Putamen (tissue), 1 donor: ENCODE results near the gene SPRY4.
"Not testable (repeated sequence)": the region's sequence is repeated elsewhere in the genome, so short reads cannot be mapped to it uniquely, and the experiment has no call there.

Source experiments
- DNase-seq: peaks from one replicate; pipeline ENCODE4 v3.0.0-alpha.2; 2016; ENCODE audit warnings: low spot score

SPRY4 gene

DNA sequence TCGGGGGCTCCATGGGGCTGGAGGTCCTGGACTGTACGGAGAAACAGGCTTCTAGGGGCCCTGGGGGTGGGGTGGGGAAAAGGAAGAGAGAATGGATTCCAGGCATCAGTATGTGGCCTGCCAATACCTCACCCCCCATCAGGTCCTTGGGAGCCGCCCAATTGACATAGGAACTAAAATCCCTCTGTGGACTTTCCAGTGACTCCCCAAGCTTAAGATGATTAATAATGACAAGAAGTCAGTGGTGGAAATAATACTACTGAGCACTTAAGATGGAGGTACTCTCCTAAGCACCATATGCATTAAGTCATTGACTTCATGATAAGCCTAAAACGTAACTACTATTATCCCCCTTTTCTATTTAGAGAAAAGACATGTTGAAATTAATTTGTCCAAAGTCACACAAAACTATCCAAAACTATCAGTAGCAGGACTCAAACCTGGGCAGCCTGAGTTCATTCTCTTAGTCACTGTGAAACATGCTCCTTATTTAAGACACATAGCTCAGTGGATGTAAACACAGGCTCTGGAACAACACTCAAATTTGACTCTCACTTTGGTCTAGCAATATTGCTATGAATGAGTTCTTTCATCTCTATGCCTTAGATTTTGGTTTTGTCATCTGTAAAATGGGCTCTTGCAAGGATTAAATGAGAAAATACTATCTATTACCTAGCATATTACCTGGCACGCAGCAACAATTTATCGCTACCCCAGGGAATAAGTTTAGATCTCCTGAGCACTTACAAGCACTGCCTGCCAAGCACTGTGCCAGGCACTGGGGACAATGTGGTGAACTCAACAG lies 9.5 kb downstream of the SPRY4 start:
- no peak for DNase-seq

DNA sequence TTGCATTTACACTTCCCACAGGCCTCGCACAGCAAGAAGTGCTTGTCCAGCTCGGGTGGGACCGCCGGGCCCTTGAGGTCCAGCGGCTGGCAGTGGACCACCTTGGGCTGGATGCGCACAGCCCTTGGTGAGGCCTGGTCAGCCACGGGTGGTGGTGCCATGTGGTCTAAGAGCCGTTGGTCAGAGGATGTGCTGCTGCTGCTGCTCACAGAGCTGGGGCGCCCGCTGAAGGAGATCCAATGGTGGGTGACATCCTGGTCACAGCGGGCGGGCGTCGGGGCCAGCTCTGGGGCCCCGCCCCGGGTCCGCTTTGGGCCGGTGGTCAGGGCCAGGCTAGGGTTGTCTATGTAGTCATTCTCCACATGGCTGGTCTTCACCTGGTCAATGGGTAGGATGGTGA lies 10.2 kb downstream of the SPRY4 start:
- no peak for DNase-seq

DNA sequence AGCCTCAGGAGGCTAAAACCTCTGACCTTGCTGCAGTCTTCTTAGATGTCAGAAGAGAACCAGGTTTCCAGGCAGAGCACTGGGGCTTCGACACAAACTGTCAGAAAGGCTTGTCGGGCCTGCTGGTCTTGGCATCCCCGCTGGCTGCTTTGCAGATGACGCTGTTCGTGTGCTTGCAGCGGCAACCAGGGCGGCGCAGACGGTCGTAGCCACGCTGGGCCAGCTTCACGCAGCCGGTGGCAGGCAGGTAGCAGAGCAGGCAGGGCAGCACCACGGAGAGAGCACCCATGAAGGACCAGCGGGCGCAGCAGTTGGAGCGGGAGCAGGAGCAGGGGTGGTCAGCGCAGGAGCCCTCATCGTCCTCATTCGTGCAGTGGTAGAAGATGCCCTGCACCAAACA lies 10.7 kb downstream of the SPRY4 start:
- no peak for DNase-seq

DNA sequence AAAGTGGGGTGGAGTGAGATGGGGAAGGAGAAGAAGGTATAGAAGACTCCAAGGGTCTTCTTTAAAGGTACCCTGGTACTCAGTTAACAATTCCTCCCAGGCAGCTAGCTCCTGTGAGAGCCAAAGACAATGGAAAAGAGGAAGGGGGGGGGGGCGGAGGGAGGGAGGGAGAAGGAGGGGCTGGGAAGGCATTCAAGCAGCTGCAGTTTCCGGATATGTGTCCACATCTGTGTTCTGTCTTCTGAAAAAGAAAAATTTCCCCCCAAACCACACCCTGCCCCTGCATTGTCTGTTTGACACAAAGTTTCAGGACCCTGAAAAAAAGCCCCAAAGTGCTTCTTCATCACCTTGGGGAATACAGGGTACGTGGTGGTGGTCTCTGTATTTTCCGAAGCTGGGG lies 11.1 kb downstream of the SPRY4 start:
- DNase-seq: no peak

DNA sequence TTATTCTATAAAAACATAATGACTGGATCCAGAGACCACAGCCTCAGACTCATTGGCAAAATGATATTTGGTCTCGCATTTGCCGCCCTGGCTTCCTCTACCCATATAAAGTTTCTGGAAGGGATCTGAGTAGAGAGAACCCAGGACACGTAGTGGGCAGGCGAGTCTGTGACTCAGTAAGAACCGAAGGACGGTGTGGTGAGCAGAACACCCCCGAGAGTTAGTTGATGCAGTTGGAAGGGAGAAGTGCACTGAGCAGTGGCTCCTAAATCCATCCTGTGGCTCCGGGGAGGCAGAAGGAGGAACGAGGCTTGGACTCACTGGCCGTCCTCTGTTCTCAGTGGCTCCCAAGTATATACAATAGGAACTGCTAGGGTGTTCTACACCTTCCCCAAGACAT lies 11.5 kb downstream of the SPRY4 start:
- no peak for DNase-seq

DNA sequence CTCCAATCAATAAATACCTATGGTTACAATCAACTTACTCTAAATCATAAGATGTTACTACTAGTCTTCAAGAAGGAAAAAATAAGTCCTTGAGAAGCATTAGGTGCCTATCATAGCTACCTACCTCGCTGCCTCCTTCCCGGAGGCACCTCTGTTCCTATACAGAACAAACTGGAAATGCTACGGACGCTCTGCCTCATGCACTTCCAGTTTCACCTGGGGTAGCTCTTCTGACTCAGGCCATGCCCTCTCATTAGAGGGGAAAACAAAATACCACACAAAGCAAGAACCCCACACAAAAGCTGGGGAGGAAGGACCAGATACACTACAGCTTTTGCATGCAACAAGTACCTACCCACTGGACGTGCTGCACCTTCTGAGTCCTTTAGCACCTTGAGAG lies 12.4 kb downstream of the SPRY4 start:
- DNase-seq: no peak

DNA sequence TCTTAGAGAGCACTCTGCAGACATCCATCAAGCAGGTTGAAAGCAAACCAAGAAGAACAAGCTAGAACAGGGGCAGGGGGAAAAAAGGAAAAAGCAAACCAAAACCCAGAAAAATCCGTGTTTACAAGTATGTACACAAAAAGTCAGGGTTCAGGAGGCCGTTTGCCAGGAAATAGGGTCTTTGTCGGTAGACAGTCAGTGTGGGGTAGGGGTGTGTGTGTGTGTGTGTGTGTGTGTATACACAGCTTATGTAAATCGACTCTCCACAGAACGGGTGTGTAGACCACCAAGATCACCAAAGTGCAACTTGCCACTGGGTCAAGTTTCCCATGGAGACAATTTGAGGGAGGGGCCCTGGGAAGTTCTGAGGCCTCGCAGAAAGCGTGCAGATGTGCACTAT lies 13.1 kb downstream of the SPRY4 start:
- DNase-seq: no peak

DNA sequence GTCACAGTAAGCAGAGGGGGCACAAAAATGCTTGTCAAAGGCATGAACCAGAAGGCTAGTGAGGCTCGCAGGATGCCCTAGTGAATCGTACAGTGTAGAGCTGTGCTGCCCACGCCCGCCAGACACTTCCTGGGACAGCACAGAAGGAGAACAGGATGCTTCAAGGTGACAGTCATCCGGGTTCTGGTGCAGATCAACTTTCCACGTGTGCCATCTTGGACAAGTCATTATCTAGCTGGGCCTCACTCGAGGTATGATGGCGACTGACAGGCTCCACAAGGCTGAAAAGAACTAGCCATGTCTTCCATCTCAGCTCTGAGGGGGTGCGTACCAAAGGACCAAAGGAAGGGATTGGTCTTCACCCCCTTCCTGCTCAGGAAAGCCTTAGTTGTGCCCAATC lies 14.0 kb downstream of the SPRY4 start:
- DNase-seq: no peak

DNA sequence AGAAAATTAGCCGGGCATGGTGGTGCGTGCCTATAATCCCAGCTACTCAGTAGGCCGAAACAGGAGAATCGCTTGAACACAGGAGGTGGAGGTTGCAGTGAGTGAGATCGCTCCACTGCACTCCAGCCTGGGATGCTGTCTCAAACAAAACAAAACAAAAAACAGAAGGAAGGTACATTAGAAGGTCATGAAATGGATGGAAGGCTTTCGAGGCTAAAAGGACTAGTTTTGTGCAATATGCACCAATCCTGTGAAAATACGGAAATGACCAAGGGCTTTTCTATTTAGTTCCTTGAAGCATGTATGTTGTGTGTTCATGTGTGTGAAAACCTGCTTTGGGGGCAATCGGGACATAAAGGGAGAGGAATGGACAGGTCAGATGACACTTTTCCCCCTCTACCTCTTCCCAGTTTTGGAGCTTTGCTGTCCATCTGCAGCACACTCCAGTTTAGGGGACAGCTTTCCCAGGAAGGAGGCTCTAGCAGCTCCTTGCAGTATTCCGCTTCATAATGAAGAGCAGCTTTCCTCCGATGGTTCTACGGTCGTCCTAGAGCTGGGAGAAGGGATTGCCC lies 15.0 kb downstream of the SPRY4 start:
- DNase-seq: no peak

DNA sequence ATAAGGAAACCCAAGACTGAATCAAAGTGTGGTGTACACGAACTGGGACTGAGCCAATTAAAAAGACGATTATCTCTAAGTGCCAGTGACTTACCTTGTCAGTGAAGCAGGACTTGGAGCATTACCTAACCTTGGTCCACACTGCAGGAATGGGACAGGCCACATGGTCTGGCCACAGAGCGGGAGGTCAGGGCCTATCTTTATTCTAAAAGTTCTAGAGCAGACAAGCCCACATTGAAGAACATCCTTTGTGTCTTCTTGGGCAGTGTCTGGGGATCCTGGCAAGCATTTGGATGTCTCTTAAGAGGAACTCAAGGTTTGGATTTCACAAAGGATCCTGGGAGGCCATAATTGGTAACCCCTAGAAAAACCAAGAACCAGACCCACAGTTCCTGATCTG lies 16.5 kb downstream of the SPRY4 start:
- no peak for DNase-seq

DNA sequence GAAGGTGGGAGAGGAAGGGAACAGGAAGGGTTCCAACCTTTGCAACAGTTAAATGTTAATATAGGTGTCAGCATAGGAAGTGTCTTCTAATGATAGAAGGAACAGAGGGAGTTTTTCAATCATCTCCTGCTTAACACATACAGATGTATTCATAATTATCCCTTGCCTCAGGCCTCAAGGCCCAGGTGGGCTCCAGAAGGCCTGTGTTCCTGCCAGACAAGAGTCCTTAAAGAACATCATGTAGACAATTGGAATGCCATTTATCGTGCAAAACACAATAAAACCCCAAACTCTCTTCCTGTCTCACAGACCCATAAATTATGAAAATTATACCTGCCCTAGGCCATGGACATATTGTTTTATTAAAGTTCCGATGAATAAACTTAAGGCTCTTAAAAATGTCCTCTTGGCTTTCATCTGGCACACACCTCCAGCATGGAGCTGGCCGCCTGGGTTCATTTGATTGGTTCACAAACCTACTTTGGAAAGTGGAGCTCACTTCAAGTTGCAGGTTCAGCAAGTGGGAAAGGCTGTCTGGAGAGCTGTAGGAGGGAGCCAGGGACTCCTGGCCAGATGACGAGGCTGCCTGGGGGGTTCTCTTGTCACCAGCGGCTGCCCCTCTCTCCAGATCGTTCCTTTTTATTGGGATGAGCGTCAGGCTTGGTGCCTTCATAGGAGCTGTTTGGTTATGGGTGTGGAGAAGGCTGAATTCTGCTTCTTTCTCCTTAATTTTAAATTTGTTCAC lies 17.5 kb downstream of the SPRY4 start:
- DNase-seq: no peak

DNA sequence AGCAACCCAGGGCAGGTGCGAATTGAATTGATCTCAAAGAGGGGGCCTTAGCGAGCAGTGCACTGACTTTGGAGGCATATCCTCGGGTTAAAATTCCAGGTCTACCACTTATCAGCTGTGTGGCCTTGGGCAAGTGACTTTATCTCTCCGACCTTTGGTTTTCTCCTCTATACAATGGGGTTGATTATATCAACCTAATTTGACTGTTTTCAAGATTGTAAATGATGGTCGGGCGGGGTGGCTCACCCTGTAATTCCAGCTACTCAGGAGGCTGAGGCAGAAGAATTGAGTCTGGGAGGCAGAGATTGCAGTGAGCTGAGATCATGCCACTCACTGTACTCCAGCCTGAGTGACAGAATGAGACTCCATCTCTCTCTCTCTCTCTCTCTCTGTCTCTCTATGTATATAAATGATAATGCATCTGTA lies 18.7 kb downstream of the SPRY4 start:
- DNase-seq: no peak

DNA sequence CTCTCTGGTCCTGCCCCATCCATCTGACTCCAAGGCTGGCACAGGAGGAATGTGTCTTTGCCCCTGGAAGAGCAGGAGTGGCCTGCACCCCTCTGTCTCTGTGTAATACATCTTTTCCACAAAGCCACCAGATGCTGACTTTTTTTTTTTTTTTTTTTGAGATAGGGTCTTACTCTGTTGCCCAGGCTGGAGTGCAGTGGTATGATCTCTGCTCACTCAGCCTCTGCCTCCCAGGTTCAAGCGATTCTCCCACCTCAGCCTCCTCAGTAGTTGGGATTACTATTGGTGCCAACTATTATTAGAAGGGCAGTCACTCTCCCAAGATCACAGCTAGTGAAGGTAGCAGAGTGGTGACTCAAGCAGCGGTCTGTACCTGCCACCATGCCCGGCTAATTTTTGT lies 19.6 kb downstream of the SPRY4 start:
- DNase-seq: no peak

DNA sequence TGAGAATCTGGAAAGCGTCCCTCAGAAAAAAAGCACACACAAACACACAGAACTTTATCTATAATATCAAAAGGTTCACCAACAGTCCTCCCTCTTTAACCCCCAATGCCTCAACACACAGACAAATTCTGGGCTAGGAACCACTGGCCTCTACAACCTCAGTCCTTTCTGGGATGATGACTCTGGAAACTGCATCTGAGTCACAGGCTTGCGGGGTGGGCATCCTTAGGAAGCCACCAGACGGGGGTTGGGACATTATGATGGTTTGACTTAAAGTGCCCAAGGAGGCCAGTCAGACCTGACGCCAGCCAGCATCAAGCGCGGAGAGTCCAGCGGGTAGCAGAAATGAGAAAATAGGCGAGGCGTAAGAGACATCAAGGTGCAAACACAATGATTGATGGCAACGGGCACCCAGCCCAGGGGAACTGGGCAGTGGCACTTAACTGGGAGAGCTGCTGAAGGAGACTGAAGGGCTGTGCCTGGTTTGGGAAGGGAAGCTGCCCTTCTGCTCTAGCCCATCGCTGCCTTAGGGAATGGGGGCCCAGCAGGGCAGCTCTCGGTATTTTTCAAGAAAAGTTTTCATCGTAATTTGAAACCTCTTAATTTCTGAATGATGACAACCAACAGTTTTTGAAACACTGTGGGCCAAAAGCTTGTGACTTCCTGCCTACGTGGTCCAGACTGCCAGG lies 20.7 kb downstream of the SPRY4 start:
- DNase-seq: no peak

DNA sequence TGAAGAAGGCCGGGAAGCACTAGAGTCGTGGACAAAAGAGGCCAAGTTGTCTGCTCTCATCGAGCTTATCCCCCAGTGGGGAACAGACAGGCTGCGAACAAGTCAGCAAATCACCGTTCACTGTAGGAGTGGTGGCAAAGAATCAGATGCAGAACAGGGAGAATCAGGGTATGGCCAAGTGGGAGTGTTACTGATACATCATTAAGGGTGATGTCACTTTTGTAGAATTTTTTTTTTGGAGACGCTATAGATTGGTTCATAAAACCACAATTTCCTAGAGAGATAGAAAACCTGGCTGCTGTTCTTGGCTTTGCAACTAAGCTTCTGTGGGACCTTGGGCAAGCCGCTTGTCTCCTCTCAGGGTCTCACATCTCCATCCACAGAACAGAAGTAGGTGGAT lies 21.3 kb downstream of the SPRY4 start:
- no peak for DNase-seq

DNA sequence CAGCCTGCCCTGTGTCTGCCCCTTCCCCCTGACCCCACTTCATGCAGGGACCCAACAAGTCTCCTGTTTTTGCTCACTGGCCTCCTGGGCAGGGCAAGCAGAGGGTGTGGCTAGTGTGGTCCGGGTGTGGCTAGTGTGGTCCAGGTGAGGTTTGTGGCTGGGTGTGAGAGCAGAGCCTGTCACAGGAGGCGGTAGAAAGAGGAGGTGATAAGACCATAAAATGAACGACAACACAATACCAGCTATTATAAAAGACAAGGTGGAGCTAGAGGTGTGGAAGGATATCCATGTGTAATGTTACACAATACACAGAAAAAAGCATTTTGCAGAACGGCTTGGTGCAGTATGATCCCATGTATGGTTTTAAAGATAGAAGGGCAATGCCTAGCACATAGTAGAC lies 23.3 kb downstream of the SPRY4 start:
- no peak for DNase-seq

DNA sequence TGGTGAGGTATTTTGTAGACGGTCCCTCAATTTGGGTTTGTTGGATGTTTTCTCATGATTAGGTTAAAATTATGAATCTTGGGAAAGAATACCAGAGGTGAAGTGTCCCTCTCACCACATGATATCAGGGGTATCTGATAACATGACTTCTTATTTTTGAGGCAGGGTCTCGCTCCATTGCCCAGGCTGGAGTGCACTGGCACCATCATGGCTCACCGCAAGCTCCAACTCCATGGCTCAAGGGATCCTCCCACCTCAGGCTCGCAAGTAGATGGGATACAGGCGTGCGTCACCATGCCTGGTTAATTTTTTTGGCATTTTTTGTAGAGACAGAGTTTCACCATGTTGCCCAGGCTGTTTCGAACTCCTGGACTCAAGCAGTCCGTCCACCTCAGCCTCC lies 24.1 kb downstream of the SPRY4 start:
- no peak for DNase-seq

DNA sequence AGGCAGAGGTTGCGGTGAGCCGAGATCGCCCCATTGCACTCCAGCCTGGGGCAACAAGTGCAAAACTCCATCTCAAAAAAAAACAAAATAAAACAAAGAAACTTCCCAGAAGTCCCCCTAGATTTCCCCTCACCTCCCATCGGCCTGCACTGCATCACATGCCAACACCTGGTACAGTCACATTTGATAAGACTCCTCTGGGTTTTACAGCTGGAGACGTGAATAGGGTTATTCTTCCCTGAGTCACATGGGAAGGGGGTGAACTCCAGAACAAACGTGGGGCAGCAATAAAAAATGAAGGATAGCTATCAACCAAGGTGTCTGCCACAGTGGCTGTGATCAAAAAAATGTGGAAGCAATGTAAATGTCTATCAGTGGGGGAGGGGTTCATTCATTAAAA lies 26.0 kb downstream of the SPRY4 start:
- DNase-seq: no peak

DNA sequence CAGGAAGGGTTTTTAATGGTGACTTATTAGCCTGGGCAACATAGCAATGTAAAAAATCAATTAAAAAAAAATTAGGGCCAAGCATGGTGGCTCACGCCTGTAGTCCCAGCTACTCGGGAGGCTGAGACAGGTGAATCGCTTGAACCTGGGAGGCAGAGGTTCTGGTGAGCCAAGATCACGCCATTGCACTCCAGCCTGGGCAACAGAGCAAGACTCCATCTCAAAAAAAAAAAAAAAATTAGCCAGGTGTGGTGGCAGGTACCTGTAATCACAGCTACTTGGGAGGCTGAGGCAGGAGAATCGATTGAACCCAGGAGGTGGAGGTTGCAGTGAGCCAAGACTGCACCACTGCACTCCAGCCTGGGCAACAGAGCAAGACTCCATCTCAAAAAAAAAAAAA lies 27.0 kb downstream of the SPRY4 start:
- DNase-seq: not testable (repeated sequence)

DNA sequence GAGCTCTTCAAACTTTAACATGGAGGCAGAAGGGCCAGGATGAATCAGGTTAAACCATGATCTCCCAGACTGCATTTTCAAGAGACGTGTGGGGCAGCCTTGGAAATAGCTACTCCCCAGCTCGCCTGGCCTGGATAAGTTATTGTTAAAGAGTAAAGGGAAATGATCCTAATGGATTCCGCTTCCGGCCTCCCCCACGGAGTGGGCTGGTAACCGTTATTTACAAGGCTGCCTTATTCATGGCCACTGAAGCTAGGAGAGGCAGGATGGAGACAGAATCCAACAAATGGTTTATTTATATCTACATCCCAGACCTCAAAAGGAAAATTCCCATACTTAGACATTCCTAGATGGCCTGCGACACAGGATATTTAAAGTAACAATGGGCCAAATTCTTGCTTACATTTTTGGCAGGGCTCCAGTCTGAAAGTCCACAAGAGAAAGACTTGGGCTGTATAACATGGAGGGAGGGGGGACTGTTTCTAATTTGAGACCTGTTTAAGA lies 27.9 kb downstream of the SPRY4 start:
- no peak for DNase-seq

DNA sequence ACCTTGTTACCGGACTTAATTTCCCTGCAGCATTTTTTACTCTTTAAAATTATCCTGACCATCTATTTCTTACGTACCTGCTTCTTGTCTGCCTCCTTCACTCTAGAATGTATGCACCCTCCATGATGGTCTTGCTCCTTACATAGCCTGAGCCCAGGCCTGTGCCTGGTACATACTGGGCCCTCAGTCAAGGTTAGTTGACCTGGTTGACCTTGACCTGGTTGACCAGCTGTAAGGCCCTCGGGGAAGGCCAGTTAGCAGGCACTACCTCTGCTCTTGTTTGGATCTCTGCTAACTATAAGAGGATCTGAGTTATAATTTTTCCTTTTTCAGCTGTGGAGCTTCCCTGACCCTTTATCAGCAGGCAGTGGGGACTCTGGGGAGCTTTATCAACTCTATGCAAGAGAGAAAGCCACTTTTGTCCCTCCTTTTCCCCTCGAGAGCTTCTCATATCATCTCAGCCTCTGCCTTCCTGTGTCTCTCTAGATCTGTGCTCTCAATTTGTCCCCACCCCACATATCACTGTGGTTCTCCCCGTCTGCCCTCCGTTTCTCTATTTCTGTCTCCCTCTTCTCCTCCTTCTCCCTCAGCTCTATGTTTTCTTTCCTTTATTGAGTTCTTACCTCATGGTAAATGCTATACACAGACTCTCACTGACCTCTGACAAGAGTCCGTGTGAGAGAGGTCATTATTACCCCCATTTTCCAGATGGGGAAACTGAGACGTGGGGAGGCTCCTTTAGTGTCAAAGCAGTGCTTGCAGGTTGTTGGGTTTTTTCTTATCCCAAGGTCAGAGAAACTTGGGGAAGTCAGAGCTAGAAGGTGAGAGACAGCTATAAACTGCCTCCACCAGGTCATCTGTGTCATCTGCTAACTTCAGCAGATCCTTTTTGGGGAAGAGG lies 28.6 kb downstream of the SPRY4 start:
- no peak for DNase-seq
